Measurements from ENCODE around the gene WDR45B. TPM values are rescaled to one million over a fixed set of nuclear protein-coding genes. Genes with fewer than 3 reads are reported as not detected.

The WDR45B gene
- total RNA-seq, 1 experiment from 2014 or later, result 110 TPM

DNA sequence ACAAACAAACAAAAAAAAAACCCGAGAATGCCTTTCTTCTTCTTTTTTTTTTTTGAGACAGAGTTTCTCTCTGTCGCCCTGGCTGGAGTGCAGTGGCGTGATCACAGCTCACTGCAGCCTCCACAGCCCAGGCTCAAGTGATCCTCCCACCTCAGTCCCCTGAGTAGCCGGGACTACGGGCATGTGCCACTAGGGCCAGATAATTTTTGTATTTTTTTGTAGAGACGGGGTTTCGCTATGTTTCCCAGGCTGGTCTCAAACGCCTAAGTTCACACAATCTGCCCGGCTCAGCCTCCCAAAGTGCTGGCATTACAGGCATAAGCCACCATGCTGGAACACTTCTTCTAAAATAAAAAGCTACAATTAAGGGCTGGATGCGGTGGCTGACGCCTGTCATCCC, 17.0 kb upstream of the WDR45B start:
- Histone ChIP-seq H3K27me3 (ENCODE audit: insufficient read depth, low read length) (no peaks in the 10 kb centered on the region), H4K20me1 (ENCODE audit: control insufficient read depth, insufficient read depth, insufficient read length) (no peaks in the 10 kb centered on the region), H3K4me1 (ENCODE audit: insufficient read depth, low read length) (no peaks in the 10 kb centered on the region; the same call in 1 of the 2 replicates), H4K8ac (replicated peaks; ENCODE audit: insufficient read length, low read depth, low read length) (no peak overlapping the region), H3K14ac (ENCODE audit: insufficient read depth, low read length) (no peak overlapping the region), H2BK20ac (ENCODE audit: low read depth, low read length, poor library complexity, severe bottlenecking) (no peak overlapping the region), H3T11ph (ENCODE audit: low read length) (no peak overlapping the region), H3K79me1 (ENCODE audit: insufficient read depth, low read depth, low read length, poor library complexity, severe bottlenecking) (no peaks in the 10 kb centered on the region), H3K27ac (ENCODE audit: insufficient read length, low read depth, low read length) (no peak overlapping the region), H2AFZ (ENCODE audit: low read length) (no peak overlapping the region), H3K23ac (ENCODE audit: insufficient read length, low read depth, low read length) (no peak overlapping the region), H2BK5ac (ENCODE audit: insufficient read length, low read length) (no peak overlapping the region), H4K91ac (ENCODE audit: insufficient read length, low read depth, low read length) (no peak overlapping the region), H3K9ac (ENCODE audit: extremely low read depth, insufficient read length, low read length) (no peak overlapping the region), H3K56ac (ENCODE audit: insufficient read length, low read depth, low read length) (no peak overlapping the region), H2AK5ac (ENCODE audit: insufficient read length, low read length) (no peak overlapping the region), H3K4me2 (ENCODE audit: insufficient read depth, insufficient read length, low read length) (no peak overlapping the region), H3K79me2 (ENCODE audit: insufficient read depth, low read length) (no peaks in the 10 kb centered on the region), H3K18ac (ENCODE audit: insufficient read length, low read depth, low read length) (no peak overlapping the region), H2BK15ac (ENCODE audit: low read depth, low read length) (no peak overlapping the region), H3K9me3 (ENCODE audit: control insufficient read depth, low read depth, low read length) (no peaks in the 10 kb centered on the region), H2BK120ac (ENCODE audit: low read depth, low read length, poor library complexity, severe bottlenecking) (no peak overlapping the region), H2BK12ac (ENCODE audit: insufficient read length, low read depth, low read length) (no peak overlapping the region), H3K23me2 (ENCODE audit: insufficient read length, low read depth, low read length, poor library complexity, severe bottlenecking) (no peaks in the 10 kb centered on the region), H3K4ac (ENCODE audit: low read depth, low read length) (no peak overlapping the region), H4K5ac (ENCODE audit: insufficient read length, low read depth, low read length) (no peak overlapping the region)
- Mint-ChIP-seq H3K4me3 (peak overlapping the region in 1 of 2 experiments; percentile 56; a peak in 1 of 5 replicates), H3K9me3 (peaks cover 0 to 3% of the 10 kb centered on the region in 2 experiments; a peak in 1 of 5 replicates), H3K27ac (peak overlapping the region in 2 of 3 experiments; percentile 10 to 76; a peak in 3 of 7 replicates), H3K4me1 (peaks cover 6 to 14% of the 10 kb centered on the region in 2 experiments), H3K36me3 (ENCODE audit: insufficient read depth in 1 of 3, low read depth in 3 of 3) (no peaks in the 10 kb centered on the region; a peak in 1 of 7 replicates), H3K27me3 (ENCODE audit: low read depth) (peaks cover 4% of the 10 kb centered on the region)
- no peak for DNase-seq
- TF ChIP-seq, protein P1, sequence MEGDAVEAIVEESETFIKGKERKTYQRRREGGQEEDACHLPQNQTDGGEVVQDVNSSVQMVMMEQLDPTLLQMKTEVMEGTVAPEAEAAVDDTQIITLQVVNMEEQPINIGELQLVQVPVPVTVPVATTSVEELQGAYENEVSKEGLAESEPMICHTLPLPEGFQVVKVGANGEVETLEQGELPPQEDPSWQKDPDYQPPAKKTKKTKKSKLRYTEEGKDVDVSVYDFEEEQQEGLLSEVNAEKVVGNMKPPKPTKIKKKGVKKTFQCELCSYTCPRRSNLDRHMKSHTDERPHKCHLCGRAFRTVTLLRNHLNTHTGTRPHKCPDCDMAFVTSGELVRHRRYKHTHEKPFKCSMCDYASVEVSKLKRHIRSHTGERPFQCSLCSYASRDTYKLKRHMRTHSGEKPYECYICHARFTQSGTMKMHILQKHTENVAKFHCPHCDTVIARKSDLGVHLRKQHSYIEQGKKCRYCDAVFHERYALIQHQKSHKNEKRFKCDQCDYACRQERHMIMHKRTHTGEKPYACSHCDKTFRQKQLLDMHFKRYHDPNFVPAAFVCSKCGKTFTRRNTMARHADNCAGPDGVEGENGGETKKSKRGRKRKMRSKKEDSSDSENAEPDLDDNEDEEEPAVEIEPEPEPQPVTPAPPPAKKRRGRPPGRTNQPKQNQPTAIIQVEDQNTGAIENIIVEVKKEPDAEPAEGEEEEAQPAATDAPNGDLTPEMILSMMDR (conservative IDR thresholded peaks at IDR 0.05), result no peak
- no CpG with 5 or more reads among the region's 11 CpGs for WGBS (ENCODE audit: extremely low coverage, insufficient read length, low lambda C conversion rate)
